ENCODE data around the gene RYR3.

The RYR3 gene

GRCh38 chr15:33322091-33322490, 11.3 kb downstream of the RYR3 start:
- DNase-seq, result no peak

- no peak for DNase-seq
Observed at GRCh38 chr15:33324609-33325008, 13.8 kb downstream of the RYR3 start.

- no peak for DNase-seq
Observed at GRCh38 chr15:33326908-33327307, 16.1 kb downstream of the RYR3 start.

- DNase-seq, result no peak
Observed at GRCh38 chr15:33328106-33328505, 17.3 kb downstream of the RYR3 start.

GRCh38 chr15:33329457-33329856, 18.7 kb downstream of the RYR3 start:
- DNase-seq, result no peak

GRCh38 chr15:33330931-33331330, 20.2 kb downstream of the RYR3 start:
- DNase-seq, result no peak

GRCh38 chr15:33341953-33342352, 31.2 kb downstream of the RYR3 start:
- DNase-seq, result no peak

- no peak for DNase-seq
Observed at GRCh38 chr15:33343275-33343674, 32.5 kb downstream of the RYR3 start.

GRCh38 chr15:33344111-33344510, 33.3 kb downstream of the RYR3 start:
- DNase-seq, result no peak

- no peak for DNase-seq
Observed at GRCh38 chr15:33344530-33344929, 33.8 kb downstream of the RYR3 start.

- DNase-seq, result no peak
Observed at GRCh38 chr15:33354411-33354810, 43.6 kb downstream of the RYR3 start.

- no peak for DNase-seq
Observed at GRCh38 chr15:33357845-33358244, 47.1 kb downstream of the RYR3 start.

- no peak for DNase-seq
Observed at GRCh38 chr15:33358306-33358705, 47.5 kb downstream of the RYR3 start.

GRCh38 chr15:33360886-33361285, 50.1 kb downstream of the RYR3 start:
- DNase-seq, result no peak

GRCh38 chr15:33369941-33370622, 59.3 kb downstream of the RYR3 start:
- no peak for DNase-seq

- no peak for DNase-seq
Observed at GRCh38 chr15:33370623-33371020, 59.9 kb downstream of the RYR3 start.

- no peak for DNase-seq
Observed at GRCh38 chr15:33371159-33371558, 60.4 kb downstream of the RYR3 start.

GRCh38 chr15:33374226-33374914, 63.6 kb downstream of the RYR3 start:
- DNase-seq, result no peak

- no peak for DNase-seq
Observed at GRCh38 chr15:33375236-33375635, 64.5 kb downstream of the RYR3 start.

- DNase-seq, result no peak
Observed at GRCh38 chr15:33377204-33377603, 66.4 kb downstream of the RYR3 start.

- DNase-seq, result no peak
Observed at GRCh38 chr15:33378866-33379480, 68.2 kb downstream of the RYR3 start.

GRCh38 chr15:33380406-33380805, 69.6 kb downstream of the RYR3 start:
- DNase-seq, result no peak

GRCh38 chr15:33382491-33382890, 71.7 kb downstream of the RYR3 start:
- DNase-seq, result no peak

- no peak for DNase-seq
Observed at GRCh38 chr15:33384307-33384706, 73.5 kb downstream of the RYR3 start.

All from SHP77 treated with DMSO at 0.1 percent for 48 hours (cell line).